Measurements from ENCODE around the gene PCBP3.

The PCBP3 gene

DNA sequence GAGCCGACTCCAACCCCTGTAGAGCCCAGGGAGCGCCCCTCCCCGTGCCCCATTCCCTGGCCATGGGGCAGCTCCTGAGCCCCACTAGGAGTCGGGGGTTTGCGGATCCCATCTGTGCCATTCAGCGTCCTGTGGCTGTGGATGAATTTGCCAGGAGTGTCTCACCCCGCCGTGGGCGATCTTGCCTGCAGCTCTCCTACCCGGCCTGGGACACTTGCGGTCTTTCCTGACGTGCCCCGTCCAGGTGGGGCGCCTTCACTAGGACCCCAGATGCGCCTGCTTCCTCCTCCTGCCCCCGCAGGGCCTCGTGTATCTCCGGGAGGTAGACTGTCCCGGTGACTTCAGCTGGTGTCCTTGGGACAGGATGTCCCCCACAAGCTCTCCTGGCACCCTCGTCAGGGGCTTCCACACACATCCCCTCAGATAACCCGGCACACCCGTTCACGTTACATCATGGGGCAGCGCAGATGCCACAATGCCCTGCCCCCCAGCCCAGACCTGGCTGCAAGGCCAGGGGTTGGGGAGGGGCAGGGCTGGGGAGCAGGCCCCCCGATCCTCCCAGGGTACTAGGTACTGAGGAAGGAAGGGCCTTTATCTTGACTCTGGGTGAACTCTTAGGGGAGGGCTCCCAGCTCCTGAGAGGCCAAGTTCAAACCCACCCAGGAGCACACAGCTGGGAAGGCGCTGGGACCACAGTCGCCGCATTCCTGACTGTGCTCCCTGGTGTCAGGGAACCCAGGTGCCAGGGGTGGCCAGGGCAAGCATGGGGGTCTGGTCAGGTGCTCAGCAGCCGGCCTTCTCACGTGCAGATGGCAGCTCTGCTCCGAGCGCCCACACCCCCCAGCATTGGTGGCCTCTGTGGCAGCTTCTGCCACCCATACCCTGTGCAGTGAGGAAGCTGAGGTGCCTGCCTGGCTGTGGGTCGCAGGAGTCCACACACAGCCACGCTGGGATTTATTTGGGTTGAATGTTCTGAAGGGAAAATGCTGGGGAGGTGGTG is 284.6 kb downstream of the PCBP3 start:
- no peak for DNase-seq (ENCODE audit: low read depth in 2 of 2)

DNA sequence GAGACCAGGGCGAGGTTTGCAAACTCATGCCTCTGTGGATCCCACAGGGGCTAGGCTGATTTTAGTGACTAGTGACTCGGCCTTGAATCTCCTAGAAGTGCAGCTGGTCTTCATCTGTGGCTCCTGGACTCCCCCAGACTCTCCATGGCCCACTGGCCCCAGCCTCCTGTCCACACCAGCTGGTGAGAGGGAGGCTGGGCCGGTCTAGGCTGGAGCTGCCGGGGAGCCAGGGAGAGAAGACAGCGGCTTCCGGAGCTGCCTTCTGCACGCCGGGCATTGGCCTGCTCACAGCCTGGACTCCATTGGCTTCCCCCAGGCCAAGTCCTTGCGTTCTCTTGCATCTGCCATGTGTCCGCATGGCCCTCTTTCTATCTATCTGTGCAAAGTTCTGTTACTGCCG is 285.9 kb downstream of the PCBP3 start:
- no peak for DNase-seq (ENCODE audit: low read depth in 2 of 2)

DNA sequence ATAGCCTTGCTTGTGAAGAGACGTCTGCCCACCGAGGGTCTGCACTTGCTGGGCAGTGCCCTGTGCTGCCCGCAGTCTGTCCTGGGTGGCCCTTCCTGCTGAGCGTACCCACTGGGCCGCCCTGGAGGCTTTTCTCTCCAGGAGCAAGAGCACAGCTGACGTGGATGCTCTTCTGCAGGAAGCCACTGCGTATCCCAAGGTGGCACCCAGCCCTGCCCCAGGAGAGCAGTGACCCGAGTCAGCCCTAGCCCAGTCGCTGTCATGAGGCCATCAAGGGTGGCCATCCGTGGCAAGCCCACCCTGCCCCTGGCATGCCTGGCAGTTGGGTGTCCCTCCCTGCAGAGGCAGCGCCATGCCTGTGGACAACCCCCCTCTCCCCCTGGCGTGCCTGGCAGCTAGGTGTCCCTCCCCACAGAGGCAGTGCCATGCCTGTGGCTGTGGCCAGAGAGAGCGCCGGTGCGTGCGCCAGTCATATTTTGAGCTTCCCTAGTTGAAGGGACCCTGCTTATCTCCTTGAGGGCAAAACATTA is 286.8 kb downstream of the PCBP3 start:
- DNase-seq (ENCODE audit: low read depth in 2 of 2) = no peak

DNA sequence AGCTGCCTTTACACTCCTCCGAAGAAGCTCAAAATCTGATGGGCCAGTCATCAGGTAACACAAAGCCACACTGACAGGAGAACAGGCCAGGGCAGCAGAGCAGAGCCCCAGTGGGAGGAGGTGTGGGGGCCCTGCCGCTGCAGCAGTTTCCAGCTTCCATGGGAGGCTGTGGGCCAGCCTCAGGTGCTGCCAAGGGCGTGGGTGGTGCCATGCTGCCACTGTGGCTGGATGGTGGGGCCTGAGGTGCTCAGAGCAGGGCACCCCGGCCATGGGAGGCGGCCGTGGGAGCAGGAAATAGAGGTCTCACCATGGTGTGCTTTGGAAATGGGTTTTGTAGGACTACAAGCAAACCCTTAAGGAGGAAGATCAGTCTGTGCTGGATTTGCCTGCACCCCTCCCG is 287.3 kb downstream of the PCBP3 start:
- DNase-seq (ENCODE audit: low read depth in 2 of 2) = no peak

DNA sequence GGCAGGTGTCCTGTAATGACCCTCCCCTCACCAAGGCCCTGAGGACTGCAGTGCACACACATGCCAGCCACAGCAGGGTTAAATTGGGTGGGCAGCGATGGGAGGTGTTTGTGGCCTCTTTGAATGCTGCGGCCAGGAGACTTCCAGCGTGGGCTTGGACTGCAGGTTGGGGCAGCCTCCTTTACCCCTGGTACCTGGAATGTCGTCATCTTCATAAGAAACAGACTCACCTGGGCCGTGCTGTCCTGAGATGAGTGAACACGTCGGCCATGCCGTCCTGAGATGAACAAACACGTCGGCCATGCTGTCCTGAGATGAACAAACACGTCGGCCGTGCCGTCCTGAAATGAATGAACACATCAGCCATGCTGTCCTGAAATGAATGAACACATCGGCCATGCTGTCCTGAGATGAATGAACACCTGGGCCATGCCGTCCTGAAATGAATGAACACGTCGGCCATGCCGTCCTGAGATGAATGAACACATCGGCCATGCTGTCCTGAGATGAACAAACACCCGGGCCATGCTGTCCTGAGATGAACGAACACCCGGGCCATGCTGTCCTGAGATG is 288.0 kb downstream of the PCBP3 start:
- DNase-seq (ENCODE audit: low read depth in 2 of 2) = no peak

DNA sequence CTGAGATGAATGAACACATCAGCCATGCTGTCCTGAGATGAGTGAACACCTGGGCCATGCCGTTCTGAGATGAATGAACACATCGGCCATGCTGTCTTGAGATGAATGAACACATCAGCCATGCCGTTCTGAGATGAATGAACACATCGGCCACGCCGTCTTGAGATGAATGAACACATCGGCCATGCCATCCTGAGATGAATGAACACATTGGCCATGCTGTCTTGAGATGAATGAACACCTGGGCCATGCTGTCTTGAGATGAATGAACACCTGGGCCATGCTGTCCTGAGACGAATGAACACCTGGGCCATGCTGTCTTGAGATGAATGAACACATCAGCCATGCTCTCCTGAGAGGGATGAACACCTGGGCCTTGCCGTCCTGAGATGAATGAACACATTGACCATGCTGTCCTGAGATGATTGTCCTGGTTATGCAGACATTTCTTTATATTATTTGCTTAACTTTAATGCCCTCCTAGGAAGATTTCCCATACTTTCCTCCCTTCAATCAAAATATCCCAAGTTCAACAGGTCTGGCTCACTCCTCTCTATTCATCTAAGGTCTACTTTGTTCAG is 289.5 kb downstream of the PCBP3 start:
- DNase-seq (ENCODE audit: low read depth in 2 of 2) = no peak

DNA sequence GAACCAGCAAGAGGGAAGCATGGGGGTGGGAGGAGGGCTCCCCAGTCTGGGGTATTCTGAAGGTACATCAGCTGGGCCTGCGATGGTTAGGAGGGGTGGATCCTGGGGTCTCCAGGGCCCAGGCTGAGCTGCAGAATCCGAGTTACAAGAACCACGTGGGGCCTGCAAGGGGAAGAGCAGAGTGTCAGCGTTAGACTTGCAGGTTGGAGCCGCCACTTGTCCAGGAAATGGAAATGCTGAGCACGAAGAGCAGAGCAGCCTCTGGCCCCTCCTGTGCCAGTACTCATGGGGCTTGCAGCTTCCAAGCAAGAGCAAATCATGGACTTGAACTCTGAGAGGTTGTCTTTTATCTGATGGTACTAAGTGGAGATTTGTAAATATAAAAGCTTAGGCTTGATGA is 290.6 kb downstream of the PCBP3 start:
- DNase-seq (ENCODE audit: low read depth in 2 of 2) = no peak

DNA sequence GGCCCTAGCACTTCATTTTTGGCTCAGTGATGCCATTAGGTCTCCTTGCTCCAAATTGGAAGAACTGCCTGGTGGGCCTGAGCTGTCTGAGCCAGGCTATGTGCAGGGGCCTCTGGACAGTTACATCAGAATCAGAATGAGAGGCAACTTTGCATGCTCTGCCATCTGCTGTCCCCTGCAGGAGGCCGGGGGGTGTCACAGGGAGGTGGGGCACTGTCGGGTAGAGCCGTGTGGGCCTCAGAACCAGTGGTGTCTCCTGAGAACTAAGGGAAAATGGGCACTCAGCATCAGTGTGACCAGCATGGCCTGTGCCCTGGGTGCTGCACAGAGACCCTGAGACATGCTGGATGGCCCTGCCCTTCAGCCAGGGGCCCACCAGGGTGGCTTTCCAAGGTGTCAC is 291.0 kb downstream of the PCBP3 start:
- DNase-seq (ENCODE audit: low read depth in 2 of 2) = no peak

DNA sequence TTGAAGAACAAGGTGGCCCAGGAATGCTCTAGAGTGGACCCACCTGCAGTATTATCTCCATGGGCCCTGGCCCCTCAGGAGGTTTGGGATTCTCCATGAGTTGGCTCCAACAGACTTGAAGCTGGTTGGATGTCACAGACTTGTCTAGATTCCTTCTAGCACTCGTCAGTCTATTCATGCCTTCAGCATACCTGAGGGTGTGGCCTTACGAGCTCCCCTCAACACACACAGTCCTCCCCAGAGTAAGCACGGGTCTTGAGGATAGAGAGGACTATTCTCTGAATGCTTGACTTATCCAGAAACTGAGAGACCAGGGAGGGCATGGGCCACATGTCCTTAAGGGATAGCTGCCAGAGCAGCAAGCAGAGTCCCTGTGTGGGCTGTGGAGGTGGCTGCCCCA is 292.1 kb downstream of the PCBP3 start:
- no peak for DNase-seq (ENCODE audit: low read depth in 2 of 2)

DNA sequence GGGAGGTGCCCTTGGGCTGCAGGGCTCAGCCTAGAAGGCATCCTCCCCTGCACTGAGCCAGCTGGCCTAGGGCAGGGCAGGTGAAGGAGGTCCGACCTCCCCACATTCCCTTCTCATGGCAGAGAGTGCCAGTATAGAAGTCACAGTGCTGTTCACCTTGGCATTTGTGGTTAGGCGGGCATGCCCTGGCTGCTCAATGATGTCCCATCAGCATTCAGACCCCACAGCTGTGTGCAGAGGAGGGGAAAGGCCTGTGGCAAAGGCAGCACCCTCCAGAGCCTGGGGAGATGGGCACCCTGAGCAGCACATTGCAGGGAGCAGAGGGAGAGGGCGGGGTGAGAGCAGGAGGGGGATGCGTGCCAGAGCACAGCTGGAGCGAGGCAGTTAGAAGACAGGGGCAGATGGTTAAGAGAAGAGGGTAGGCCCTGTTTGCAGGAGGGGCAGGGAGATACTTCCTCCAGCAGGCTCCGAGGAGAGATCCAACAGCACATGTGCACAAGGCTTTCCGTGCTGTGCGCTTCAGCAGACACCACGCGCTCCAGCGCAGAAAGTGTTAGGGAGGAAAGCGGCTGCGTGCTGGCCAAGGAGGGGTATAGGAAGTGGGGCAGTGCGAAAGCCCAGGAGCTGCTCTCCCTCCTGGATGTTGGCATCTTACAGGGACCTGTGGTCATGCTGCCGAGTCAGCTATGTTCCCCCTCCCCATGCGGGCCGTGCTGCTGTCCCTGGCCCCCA is 294.4 kb downstream of the PCBP3 start:
- no peak for DNase-seq (ENCODE audit: low read depth in 2 of 2)

DNA sequence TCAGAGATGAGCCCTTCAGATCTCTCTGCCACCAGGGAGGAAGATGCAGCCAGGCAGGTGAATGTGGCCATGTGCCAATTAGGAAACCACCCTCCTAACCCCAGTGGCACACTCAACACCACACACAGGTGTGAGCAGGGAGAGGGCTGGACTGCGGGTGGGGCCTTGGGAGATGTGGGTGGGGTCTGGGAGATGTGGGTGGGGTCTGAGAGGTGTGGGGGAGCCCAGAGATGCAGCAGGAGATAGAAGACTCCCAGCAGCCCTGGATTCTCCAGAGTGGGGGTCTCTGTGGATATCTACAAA is 294.9 kb downstream of the PCBP3 start:
- no peak for DNase-seq (ENCODE audit: low read depth in 2 of 2)

DNA sequence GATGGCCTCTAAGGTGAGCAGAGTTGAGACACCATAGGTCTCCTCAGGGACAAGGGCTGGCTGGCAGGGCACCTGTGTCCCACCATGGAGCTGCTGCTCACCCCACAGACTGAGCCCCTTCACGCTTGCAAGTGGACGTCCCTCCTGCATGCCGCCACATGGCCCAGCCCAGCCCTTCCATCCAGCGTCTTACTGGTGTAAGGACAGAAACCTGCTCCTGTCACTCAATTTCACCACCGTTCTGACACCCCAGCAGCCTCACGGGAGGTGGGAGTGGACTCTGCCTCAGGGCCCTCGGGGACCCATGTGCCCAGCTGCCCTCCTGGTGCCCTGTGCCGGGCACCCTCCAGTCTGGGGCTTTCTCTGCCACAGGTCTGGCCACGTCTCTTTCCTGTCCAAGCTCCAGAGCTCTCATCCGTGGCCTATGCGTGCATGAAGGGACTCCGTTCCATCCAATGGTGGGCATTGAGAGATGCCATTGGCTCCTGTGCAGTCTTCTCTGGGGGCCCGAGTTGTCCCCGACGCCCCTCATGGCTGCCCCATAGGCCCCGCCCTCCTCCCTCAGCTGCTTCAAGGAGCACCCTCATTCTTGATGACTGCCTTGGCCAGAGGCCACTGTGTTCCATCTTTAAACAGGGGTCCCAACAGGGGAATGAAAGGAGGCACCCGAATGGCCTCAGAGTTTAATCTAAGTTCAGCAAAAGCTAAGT is 295.4 kb downstream of the PCBP3 start:
- no peak for DNase-seq (ENCODE audit: low read depth in 2 of 2)

DNA sequence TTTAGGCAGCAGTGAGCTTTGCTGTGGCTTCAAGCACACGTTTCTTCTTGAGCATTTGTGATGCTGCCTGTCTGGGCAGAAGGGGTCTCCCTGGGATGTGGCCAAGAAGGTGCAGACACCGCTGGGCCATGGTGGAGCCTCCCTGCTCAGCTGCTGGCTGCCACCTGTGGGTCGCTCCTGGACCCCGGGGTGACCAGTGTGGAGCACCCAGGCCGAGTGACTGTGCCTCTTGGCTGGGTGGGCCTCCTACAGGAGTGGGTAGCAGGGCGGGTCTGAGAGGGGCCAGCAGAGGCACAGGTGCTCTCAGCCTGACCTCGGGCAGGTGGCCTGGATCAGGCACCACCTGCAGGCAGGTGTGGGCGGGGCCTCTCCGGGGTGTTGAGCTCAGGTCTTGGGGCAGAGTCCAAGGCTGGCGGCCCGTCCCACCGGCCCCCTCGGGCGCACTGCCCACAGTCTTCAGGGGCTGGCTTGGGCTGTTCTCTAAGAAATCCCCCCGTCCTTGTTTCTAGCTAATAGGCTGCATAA is 296.1 kb downstream of the PCBP3 start:
- DNase-seq (ENCODE audit: low read depth in 2 of 2) = no peak

DNA sequence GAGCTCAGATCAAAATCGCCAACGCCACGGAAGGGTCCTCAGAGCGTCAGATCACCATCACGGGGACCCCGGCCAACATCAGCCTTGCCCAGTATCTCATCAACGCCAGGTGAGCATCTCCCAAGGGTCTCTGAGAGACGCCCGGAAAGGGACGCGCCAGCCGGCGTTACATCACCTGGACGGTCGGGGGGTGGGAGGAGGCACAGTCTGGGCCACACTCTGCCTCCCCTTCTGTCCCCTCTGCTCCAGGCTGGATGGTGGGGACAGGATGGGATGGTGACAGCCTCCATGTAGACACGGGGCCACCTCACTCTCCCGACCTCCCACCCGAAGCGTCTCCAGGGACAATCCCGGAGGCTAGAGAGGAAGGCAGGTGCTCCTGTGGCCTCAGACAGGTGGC is 296.6 kb downstream of the PCBP3 start:
- no peak for DNase-seq (ENCODE audit: low read depth in 2 of 2)

DNA sequence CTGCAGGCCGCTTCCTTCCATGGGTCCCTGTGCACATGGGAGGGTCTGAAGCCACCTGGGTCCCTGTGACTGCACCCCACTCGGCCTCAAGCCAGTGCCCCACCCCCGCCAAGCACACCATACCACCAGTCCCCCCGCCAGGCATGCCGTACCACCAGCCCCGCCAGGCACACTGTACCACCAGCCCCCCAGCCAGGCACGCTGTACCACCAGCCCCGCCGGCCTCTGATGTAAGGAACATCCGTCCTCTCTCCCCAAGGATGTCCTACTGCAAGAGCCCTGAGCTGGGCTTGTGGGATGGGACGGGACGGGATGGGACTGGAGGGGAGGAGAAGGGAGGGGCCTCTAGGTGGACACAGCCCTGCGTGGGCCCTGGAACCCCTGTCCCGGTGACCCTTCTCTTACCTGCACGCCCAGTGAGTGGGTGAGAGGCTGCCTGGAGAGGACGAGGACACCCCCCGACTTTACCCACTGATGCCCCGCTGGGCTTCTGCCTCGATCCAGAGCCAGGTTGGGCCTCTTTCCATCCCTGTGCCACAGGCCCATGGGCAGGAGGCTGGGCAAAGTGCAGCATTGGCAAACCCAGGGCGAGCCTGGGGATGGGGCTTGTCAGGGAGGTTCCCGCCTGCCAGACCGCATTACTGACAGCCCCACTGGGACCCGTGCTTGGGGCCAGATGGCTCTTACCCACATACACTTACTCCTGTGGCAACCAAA is 297.3 kb downstream of the PCBP3 start:
- no peak for DNase-seq (ENCODE audit: low read depth in 2 of 2)

DNA sequence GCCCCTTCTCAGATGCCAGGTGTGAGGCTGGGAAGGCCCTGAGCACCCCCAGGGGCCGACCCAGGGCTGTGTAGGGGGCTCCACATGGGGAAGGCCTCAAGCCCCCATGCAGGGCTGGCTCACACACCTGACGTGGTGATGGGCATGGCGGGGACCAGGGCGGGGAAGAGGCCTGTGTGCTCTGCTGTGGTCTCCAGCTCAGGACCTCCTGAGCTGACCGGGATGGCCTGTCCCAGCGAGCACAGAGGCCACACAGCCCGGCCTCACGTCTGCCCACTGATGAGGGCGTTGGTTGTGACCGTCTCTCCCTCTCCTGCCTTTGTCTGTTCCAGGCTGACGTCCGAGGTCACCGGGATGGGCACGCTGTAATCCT is 297.8 kb downstream of the PCBP3 start:
- DNase-seq (ENCODE audit: low read depth in 2 of 2) = no peak

DNA sequence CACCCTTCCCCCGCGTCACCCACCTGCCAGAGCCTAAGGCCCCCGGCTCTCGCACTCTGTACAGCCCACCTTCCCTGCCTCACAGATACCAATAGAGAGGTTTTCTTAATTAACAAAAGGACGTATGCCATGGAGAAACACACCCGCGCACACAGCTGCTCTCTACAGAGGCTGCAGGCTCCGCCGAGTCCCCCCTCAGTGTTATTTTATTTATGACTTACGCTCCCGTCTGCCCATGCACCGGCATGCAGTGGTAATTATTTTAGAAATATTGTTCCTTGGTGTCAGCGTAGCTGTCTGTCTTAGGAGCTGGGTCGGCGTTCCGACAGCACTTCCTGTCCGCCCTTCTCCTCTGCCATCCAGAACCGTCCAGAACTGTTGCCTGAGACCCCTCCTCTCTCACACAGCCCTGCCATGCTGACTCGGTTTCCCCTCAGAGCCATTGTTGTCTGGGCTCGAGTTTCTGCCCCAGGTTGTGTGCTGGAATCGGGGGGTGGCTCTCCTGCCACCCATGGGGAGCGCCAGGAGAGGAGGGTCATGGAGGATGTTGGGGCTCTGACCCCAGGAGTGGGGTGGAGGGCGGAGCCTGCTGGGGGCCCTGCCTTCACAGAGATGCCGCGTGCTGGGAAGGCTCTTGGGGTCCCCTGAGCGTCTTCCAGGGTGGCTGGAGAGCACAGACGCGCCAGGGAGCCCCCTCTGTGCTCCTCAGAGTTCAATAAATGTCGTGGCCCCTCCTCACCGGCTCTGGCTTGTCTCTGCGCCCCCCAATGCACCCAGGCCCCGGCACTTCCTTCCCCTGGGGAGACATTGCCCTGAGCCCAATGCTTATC is 298.4 kb downstream of the PCBP3 start:
- no peak for DNase-seq (ENCODE audit: low read depth in 2 of 2)

DNA sequence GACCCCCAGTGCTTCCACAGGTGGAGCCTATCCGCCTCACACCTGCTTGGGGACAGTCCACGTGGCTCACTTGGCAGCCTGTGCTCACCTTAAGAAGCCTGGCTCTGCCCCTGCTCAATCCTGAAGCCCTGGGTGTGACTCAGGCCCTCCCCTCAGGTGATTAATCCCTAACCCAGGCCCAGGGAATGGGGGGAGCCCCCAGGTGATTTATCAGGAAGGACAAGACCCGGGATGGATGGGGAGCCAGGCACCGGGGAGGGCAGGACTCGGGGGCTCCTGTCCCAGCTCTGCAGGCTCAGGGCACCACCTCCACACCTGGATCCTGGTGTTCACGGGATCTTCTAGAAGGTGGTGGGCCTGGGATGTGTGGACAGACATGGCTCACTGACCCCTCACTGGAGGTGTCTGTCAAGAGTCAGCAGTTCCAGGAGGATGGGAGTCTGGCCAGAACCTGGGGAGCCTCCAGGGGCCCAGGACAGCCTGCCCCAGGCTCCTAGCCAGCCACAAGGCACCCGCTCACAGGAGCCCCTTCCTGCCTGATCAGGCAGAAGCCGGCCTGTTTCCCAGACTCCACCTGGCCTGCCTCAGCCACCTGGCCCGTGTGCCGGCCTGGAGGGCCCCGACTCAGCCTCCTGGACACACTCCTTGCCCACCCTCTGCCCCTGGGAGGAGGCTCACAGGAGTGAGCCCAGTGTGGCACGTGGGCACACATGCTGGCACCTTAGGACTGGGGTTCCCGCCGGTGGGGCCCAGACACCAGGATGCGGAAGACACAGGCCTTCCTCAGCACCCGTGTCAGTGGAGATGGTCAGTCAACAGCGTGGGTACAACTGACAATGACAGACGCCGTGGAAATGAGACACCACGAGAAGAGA is 299.5 kb downstream of the PCBP3 start:
- DNase-seq (ENCODE audit: low read depth in 2 of 2) = no peak
